Smooth muscle cell (in vitro differentiated cells): ENCODE data around the gene HK2. TPM values are rescaled to one million over a fixed set of nuclear protein-coding genes. Genes with fewer than 3 reads are reported as not detected.

Experiments
- DNase-seq: peaks from one replicate; lab custom pipeline; 2025; ENCODE audit not compliant: unreplicated experiment; lab: John Stamatoyannopoulos, UW
- H2AFZ ChIP-seq: fragments of 200-600 bp; sonication (generic); 2 replicates; pipeline ENCODE4 v1.6.0; 2016; ENCODE audit warnings: antibody characterized with exemption, low read depth, mild to moderate bottlenecking
- H3F3A ChIP-seq: fragments of 200-600 bp; sonication (generic); 2 replicates; pipeline ENCODE4 v1.6.0; 2017; ENCODE audit warnings: antibody characterized with exemption, low read depth
- H3K27ac ChIP-seq: fragments of 200-600 bp; sonication (generic); 2 replicates; pipeline ENCODE4 v1.5.1; 2016; ENCODE audit warnings: low read depth, mild to moderate bottlenecking
- H3K27me3 ChIP-seq: fragments of 200-600 bp; sonication (generic); 2 replicates; pipeline ENCODE4 v1.6.1; 2016; ENCODE audit warnings: low read depth, mild to moderate bottlenecking
- H3K36me3 ChIP-seq: fragments of 200-600 bp; sonication (generic); 2 replicates; pipeline ENCODE4 v1.5.1; 2016; ENCODE audit warnings: low read depth
- H3K4me1 ChIP-seq: fragments of 200-600 bp; sonication (generic); 2 replicates; pipeline ENCODE4 v1.5.1; 2016; ENCODE audit warnings: low read depth
- H3K4me2 ChIP-seq: fragments of 200-600 bp; sonication (generic); 2 replicates; pipeline ENCODE4 v1.6.0; 2016; ENCODE audit warnings: mild to moderate bottlenecking
- H3K4me3 ChIP-seq: fragments of 200-600 bp; sonication (generic); 2 replicates; pipeline ENCODE4 v1.5.1; 2016; ENCODE audit warnings: mild to moderate bottlenecking
- H3K79me2 ChIP-seq: fragments of 200-600 bp; sonication (generic); 2 replicates; pipeline ENCODE4 v1.6.0; 2016; ENCODE audit warnings: low read depth, mild to moderate bottlenecking
- H3K9ac ChIP-seq: fragments of 200-600 bp; sonication (generic); 2 replicates; pipeline ENCODE4 v1.6.0; 2016; ENCODE audit warnings: low read depth
- H3K9me3 ChIP-seq: fragments of 200-600 bp; sonication (generic); replicated peaks from 2 replicates; pipeline ENCODE4 v1.5.1; 2016; ENCODE audit warnings: low read depth
- H4K20me1 ChIP-seq: fragments of 200-600 bp; sonication (generic); 2 replicates; pipeline ENCODE4 v1.6.0; 2016; ENCODE audit warnings: low read depth
- WGBS: methylation state at CpG from one replicate; pipeline ENCODE4 v1.1.7; 2016; ENCODE audit warnings: low lambda C conversion rate; 5-methylcytosine and 5-hydroxymethylcytosine counted together
- polyA plus RNA-seq: library from polyadenylated mRNA; unstranded; fragments of >200 nt; fragmentation: Nextera tagmentation; extraction: Ambion mirVana; gene quantifications from 2 replicates; pipeline ENCODE4 v1.2.1, GENCODE V29; 2016
- total RNA-seq: library from RNA; depleted of rRNA; stranded (reverse); fragments of >200 nt; gene quantifications from 2 replicates; pipeline ENCODE4 v1.2.3, GENCODE V29; 2014
- TF ChIP-seq, protein P1 (sequence below): fragments of 200-600 bp; sonication (generic); IDR thresholded peaks from 2 replicates; pipeline ENCODE4 v1.5.1; 2017; ENCODE audit warnings: borderline replicate concordance, mild to moderate bottlenecking, antibody characterized with exemption; ENCODE audit not compliant: insufficient read depth, poor library complexity, severe bottlenecking

HK2 gene
- total and polyA plus RNA-seq, 2 experiments from 2014 or later = 20.3 to 38.0 TPM

DNA sequence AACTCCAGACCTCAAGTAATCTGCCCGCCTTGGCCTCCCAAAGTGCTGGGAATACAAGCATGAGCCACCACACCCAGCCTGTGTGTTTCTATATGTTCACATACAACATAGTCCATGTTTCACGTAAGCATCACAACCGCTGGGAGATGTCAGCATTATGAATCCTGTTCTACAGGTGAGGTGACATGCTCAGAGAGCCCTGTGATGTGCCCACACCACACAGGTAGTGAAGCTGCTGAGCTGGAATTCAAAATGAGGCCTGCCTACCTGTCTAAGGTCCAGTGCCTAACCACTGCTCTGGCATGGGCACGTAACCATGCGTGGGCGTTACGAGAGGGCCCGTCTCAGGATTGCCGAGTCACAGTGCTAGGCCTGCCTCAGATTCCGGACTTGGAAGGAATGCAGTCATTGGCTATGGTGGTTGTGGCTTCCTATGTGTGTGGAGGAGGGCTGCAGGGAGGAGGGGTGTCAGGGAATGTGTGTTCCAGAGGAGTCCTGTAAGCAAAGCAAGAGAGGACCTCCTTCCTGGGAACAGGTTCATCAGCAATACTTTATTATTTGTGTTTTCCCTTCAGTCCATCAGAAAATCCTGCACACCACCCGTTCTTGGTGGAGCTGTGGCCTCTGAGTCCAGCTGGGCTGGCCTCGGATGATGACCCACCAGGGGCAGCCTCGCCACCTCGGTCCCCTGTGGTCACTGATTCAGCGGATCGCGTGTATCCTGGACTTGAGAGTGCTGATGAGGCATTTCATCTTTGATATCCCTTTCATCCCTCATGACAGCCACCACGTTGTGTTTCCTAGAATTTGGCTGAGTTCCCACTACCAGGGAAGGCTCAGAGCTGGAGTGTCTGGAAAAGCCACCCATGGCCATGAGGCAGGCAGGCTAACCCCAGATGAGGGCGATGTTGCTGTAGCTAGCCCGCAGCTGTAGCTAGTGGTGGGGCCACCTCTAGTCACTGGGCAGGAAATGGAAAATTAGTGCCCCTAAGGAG lies 31.1 kb downstream of the HK2 start:
- Histone ChIP-seq H3F3A (no peaks in the 10 kb centered on the region), H4K20me1 (peaks cover 100% of the 10 kb centered on the region), H3K79me2 (peaks cover 10% of the 10 kb centered on the region), H3K4me1 (no peaks in the 10 kb centered on the region), H3K4me2 (peak overlapping the region; percentile 14), H3K27me3 (no peaks in the 10 kb centered on the region), H3K9ac (no peak overlapping the region), H3K36me3 (no peaks in the 10 kb centered on the region), H3K9me3 (no peaks in the 10 kb centered on the region), H3K27ac (peak overlapping the region; percentile 54), H3K4me3 (no peak overlapping the region), H2AFZ (no peak overlapping the region)
- 64% methylated on average over 20 of the region's 20 CpGs for WGBS
- DNase-seq = no peak
- TF ChIP-seq, protein P1, sequence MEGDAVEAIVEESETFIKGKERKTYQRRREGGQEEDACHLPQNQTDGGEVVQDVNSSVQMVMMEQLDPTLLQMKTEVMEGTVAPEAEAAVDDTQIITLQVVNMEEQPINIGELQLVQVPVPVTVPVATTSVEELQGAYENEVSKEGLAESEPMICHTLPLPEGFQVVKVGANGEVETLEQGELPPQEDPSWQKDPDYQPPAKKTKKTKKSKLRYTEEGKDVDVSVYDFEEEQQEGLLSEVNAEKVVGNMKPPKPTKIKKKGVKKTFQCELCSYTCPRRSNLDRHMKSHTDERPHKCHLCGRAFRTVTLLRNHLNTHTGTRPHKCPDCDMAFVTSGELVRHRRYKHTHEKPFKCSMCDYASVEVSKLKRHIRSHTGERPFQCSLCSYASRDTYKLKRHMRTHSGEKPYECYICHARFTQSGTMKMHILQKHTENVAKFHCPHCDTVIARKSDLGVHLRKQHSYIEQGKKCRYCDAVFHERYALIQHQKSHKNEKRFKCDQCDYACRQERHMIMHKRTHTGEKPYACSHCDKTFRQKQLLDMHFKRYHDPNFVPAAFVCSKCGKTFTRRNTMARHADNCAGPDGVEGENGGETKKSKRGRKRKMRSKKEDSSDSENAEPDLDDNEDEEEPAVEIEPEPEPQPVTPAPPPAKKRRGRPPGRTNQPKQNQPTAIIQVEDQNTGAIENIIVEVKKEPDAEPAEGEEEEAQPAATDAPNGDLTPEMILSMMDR = no peak

DNA sequence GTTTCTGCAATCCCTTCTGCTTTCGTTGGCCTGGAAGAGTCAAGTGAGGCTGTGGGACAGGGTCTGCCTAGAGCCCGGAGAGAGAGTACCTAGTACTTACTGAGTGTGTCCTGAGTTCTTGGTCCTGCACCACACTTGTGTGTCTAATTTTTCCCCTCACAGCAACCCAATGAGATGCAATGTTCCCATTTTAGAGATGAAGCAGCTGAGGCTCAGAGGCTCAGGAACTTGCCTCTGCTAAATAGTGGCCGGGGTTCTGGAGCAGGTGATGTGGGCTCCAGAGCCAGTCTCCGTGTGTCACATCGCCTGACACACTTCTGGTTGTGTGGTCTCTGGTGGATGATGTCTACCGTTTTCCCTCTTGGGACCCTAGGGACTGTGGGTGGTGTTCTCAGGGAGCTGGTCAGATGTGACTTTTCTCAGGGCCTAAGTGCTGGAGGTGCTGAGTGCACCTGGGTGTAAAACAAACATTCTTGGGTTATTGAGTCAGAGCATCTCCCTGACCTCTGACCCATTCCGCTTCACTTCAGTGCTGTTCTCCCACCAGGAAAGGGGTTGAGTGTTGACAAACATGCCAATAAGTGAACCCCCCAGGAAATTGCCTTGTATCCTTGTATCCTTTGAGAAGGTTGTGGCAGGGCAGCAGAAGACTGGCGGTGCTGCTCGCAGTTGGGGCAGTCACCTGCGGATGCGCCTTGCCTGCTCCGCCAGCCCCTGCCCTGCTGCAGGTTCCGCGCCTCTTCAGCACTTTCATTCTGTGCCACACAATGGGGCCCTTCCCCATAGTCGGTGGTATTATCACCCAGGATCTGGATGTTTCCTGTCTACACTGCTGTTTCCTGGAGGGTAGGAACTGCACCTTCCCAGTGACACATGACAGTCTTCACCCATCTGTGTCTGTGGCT lies 32.1 kb downstream of the HK2 start:
- no peaks in the 10 kb centered on the region for H3K27me3 ChIP-seq
- H3K9ac ChIP-seq = no peak overlapping the region
- peaks cover 99% of the 10 kb centered on the region for H4K20me1 ChIP-seq
- H3F3A ChIP-seq = no peaks in the 10 kb centered on the region
- H3K4me2 ChIP-seq = no peak overlapping the region
- no peak for DNase-seq
- H3K4me3 ChIP-seq = no peak overlapping the region
- 93% methylated on average over 15 of the region's 15 CpGs for WGBS
- H3K9me3 ChIP-seq = no peaks in the 10 kb centered on the region
- H3K79me2 ChIP-seq = peaks cover 15% of the 10 kb centered on the region
- no peak overlapping the region for H2AFZ ChIP-seq
- TF ChIP-seq, protein P1 = no peak
- peak overlapping the region; percentile 54 for H3K27ac ChIP-seq
- no peaks in the 10 kb centered on the region for H3K36me3 ChIP-seq
- H3K4me1 ChIP-seq = no peaks in the 10 kb centered on the region

DNA sequence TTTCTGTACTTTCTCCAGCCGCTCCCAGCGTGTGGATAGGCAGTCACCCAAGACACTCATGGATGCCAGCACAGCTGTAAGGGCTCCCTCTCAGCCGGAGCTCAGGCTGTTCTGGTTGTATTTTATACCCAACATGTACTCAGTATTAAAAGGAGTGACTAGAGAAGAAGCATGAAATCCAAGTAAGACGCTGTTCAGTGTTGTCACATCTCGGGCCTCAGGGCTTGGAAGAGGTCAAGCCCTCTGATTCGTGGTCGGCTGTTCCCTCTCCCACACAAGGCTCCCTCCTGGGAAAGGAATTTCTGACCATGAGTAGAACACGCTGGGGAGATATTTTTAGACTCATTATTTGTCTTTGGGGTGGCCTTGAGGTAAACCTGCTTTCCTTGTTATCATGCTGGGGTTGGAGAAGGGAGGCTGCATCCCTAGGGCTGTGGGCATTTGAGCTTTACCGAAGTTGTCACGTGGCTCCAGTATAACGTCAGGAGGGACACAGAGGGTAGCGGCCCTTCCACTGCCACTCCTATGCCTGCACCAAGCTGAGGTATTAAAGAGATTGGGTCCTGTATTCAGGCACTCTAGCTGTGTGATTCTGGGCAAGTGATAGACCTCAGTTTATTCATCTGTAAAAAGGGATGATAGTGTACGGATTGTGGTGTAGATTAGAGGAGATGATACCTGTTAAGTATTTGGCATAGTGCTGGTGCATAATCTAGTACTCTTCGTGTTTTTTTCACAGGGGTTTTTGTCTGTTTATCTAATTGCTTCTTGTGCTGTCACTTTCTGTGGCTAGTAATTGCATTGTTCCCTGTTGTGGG lies 34.1 kb downstream of the HK2 start:
- 62% methylated on average over 14 of the region's 14 CpGs for WGBS
- no peaks in the 10 kb centered on the region for H3K27me3 ChIP-seq
- peaks cover 17% of the 10 kb centered on the region for H3K79me2 ChIP-seq
- H3K9me3 ChIP-seq = no peaks in the 10 kb centered on the region
- no peak overlapping the region for H3K4me3 ChIP-seq
- H4K20me1 ChIP-seq = peaks cover 99% of the 10 kb centered on the region
- no peak overlapping the region for H3K9ac ChIP-seq
- H3K4me1 ChIP-seq = no peaks in the 10 kb centered on the region
- no peaks in the 10 kb centered on the region for H3F3A ChIP-seq
- no peak overlapping the region for H3K27ac ChIP-seq
- H3K36me3 ChIP-seq = no peaks in the 10 kb centered on the region
- TF ChIP-seq, protein P1 = no peak
- no peak overlapping the region for H3K4me2 ChIP-seq
- DNase-seq = no peak
- no peak overlapping the region for H2AFZ ChIP-seq
